GM12878 (cell line): Measurements from ENCODE around the gene POLR2L. TPM values are rescaled to one million over a fixed set of nuclear protein-coding genes. Genes with fewer than 3 reads are reported as not detected.

Experiments used
- ATAC-seq: fragments of 200-7000 bp; cut with Tn5 transposase; 3 replicates; pipeline ENCODE4 v1.9.1; 2020; ENCODE audit warnings: mild to moderate bottlenecking, moderate library complexity
- BruUV-seq: library from RNA; stranded (reverse); fragments of 400-500 nt; replicated peaks from 2 replicates; lab custom pipeline; 2021; lab: Mats Ljungman, UMichigan
- CTCF ChIA-PET: fragments of 300-600 bp; sonication (Branson Sonifier 250); formaldehyde crosslinking; extraction: SDS; loops from one replicate; lab custom pipeline; 2021; ENCODE audit warnings: inconsistent platforms; lab: Yijun Ruan, JAX
- POLR2A ChIA-PET: fragments of 350-600 bp; formaldehyde crosslinking; extraction: SDS; loops from one replicate; lab custom pipeline; 2021; ENCODE audit warnings: inconsistent platforms; lab: Charles Lee
- RAD21 ChIA-PET: fragments of 300-600 bp; sonication (Branson Sonifier 250); formaldehyde crosslinking; loops from one replicate; lab custom pipeline; 2023; ENCODE audit warnings: antibody characterized with exemption; ENCODE audit not compliant: unreplicated experiment; lab: Charles Lee
- SMC1A ChIA-PET: fragments of 300-600 bp; sonication (Branson Sonifier 250); formaldehyde crosslinking; loops from one replicate; lab custom pipeline; 2023; ENCODE audit not compliant: unreplicated experiment, uncharacterized antibody; lab: Charles Lee
- DNase-seq: peaks from one replicate; pipeline ENCODE4 v3.0.0-alpha.2; 2011; ENCODE audit warnings: low read depth, low spot score
- FAIRE-seq: peaks from 3 replicates; lab custom pipeline; 2011; peaks lifted over from hg19 to GRCh38; lab: Jason Lieb, UNC
- H2AFZ ChIP-seq: 2 replicates; pipeline ENCODE4 v1.6.0; 2011; ENCODE audit warnings: low read depth, low read length, control low read depth; ENCODE audit not compliant: control insufficient read depth
- H3K27ac ChIP-seq: 2 replicates; pipeline ENCODE4 v1.5.1; 2011; ENCODE audit warnings: control low read depth; ENCODE audit not compliant: control insufficient read depth, insufficient read depth
- H3K27me3 ChIP-seq, 2 experiments: replicated peaks in 1 of 2; 2 replicates each; pipeline versions ENCODE4 v1.6.0 to v1.6.1; 2011; ENCODE audit warnings: low read length in 1 of 2; ENCODE audit not compliant: control insufficient read depth in 2 of 2, insufficient read depth in 2 of 2
- H3K36me3 ChIP-seq, 2 experiments: 2 replicates each; pipeline ENCODE4 v1.5.1; 2011; ENCODE audit warnings: low read length in 1 of 2; ENCODE audit not compliant: control insufficient read depth in 2 of 2, insufficient read depth in 2 of 2
- H3K4me1 ChIP-seq: 2 replicates; pipeline ENCODE4 v1.6.1; 2011; ENCODE audit warnings: mild to moderate bottlenecking, low read length, moderate library complexity, mixed read lengths; ENCODE audit not compliant: control insufficient read depth, insufficient read depth
- H3K4me2 ChIP-seq: 2 replicates; pipeline ENCODE4 v1.6.0; 2011; ENCODE audit warnings: control low read depth; ENCODE audit not compliant: control insufficient read depth, insufficient read depth
- H3K4me3 ChIP-seq: fragments of 200-600 bp; sonication (generic); 2 replicates; pipeline ENCODE4 v1.5.1; 2016
- H3K79me2 ChIP-seq: 2 replicates; pipeline ENCODE4 v1.6.0; 2011; ENCODE audit warnings: low read length; ENCODE audit not compliant: control insufficient read depth, insufficient read depth
- H3K9ac ChIP-seq: 2 replicates; pipeline ENCODE4 v1.8.0; 2011; ENCODE audit warnings: low read length, control low read depth, mixed read lengths; ENCODE audit not compliant: control insufficient read depth, insufficient read depth
- H3K9me3 ChIP-seq: replicated peaks from 3 replicates; pipeline ENCODE4 v1.5.1; 2011; ENCODE audit warnings: mild to moderate bottlenecking, low read length; ENCODE audit not compliant: control insufficient read depth, insufficient read depth
- H4K20me1 ChIP-seq: 2 replicates; pipeline ENCODE4 v1.6.0; 2011; ENCODE audit not compliant: control insufficient read depth, insufficient read depth
- ASH2L ChIP-seq: fragments of 300-600, 200-600 bp; sonication (generic); IDR thresholded peaks from 2 replicates; pipeline ENCODE4 v1.6.1; 2017; ENCODE audit warnings: low read depth, mild to moderate bottlenecking, borderline replicate concordance
- CHD2 ChIP-seq: IDR thresholded peaks from 2 replicates; pipeline ENCODE4 v1.6.1; 2011; ENCODE audit warnings: low read depth, low read length, improper control_type of control experiment, borderline replicate concordance
- DPF2 ChIP-seq: fragments of 450-650 bp; IDR thresholded peaks from 2 replicates; pipeline ENCODE4 v1.6.1; 2017; ENCODE audit warnings: mild to moderate bottlenecking
- EGR1 ChIP-seq, 2 experiments: IDR thresholded peaks; 1 replicate in 1 of 2; 2 replicates in 1 of 2; pipeline ENCODE4 v1.6.1; 2011 to 2012; ENCODE audit warnings: low read depth in 2 of 2, low read length in 2 of 2, borderline replicate concordance in 1 of 2, mild to moderate bottlenecking in 1 of 2, moderate library complexity in 1 of 2
- EZH2 ChIP-seq: IDR thresholded peaks from 2 replicates; pipeline ENCODE4 v1.6.1; 2012; ENCODE audit warnings: low read depth, mild to moderate bottlenecking, control low read depth, inconsistent platforms, low read length, borderline replicate concordance; ENCODE audit not compliant: control insufficient read depth
- JUND ChIP-seq: IDR thresholded peaks from 2 replicates; pipeline ENCODE4 v1.6.1; 2012; ENCODE audit warnings: low read depth, mild to moderate bottlenecking, low read length, improper control_type of control experiment, moderate library complexity
- LARP7 ChIP-seq: fragments of 450-650 bp; IDR thresholded peaks from 2 replicates; pipeline ENCODE4 v1.6.1; 2017; ENCODE audit warnings: mild to moderate bottlenecking
- MEF2B ChIP-seq: fragments of 450-650 bp; IDR thresholded peaks from 2 replicates; pipeline ENCODE4 v1.6.1; 2018; ENCODE audit warnings: mild to moderate bottlenecking, moderate library complexity; ENCODE audit not compliant: partially characterized antibody, poor library complexity, severe bottlenecking
- PKNOX1 ChIP-seq: fragments of 450-650 bp; IDR thresholded peaks from 2 replicates; pipeline ENCODE4 v1.6.1; 2016; ENCODE audit warnings: mild to moderate bottlenecking
- RUNX3 ChIP-seq: IDR thresholded peaks from 2 replicates; pipeline ENCODE4 v1.6.1; 2012; ENCODE audit warnings: low read length, inconsistent platforms
- ZNF24 ChIP-seq: fragments of 450-650 bp; IDR thresholded peaks from 2 replicates; pipeline ENCODE4 v1.6.1; 2017; ENCODE audit warnings: antibody characterized with exemption, mild to moderate bottlenecking
- ZSCAN29 ChIP-seq: fragments of 450-650 bp; IDR thresholded peaks from 2 replicates; pipeline ENCODE4 v1.6.1; 2017; ENCODE audit warnings: mild to moderate bottlenecking, moderate library complexity
- WGBS: methylation state at CpG from one replicate; pipeline ENCODE4 v1.1.6; 2016; ENCODE audit warnings: low lambda C conversion rate; ENCODE audit not compliant: insufficient replicate concordance, insufficient coverage; ENCODE audit errors: missing lambda C conversion rate; 5-methylcytosine and 5-hydroxymethylcytosine counted together
- in situ Hi-C: fragments of 300-500 bp; cut with MboI; formaldehyde crosslinking; loops from 9 replicates; pipeline ENCODE4 v1.14.3; 2018; ENCODE audit warnings: mixed read lengths
- intact Hi-C: fragments of 100-400 bp; cut with micrococcal nuclease; formaldehyde crosslinking; loops from one replicate; pipeline ENCODE4 v1.14.2; 2022; ENCODE audit not compliant: unreplicated experiment
- polyA plus RNA-seq, 11 experiments: library from polyadenylated mRNA; depleted of rRNA in 4 of 11; unstranded in 6 of 11; stranded (reverse) in 5 of 11; fragments of >200 nt; fragmentation: Nextera tagmentation in 4 of 11; fragmentation: Illumina TruSeq in 1 of 11; extraction: Ambion mirVana in 4 of 11; extraction: Trizol in 1 of 11; gene quantifications; 1 replicate in 1 of 11; 2 replicates in 10 of 11; pipeline versions ENCODE4 v1.2.1 to v1.2.3, GENCODE V29; 2011 to 2016; ENCODE audit warnings: inconsistent platforms in 2 of 11, missing spikeins in 2 of 11, low read depth in 1 of 11
- total RNA-seq, 4 experiments: library from RNA; depleted of rRNA in 3 of 4; stranded (reverse); fragments of >200 nt in 3 of 4; fragmentation: Illumina TruSeq in 1 of 4; extraction: Trizol in 1 of 4; gene quantifications; 2 replicates each; pipeline versions ENCODE4 v1.2.1 to v1.2.3, GENCODE V29; 2013 to 2021
- TF ChIP-seq, protein P1 (sequence below): fragments of 450-650 bp; IDR thresholded peaks from 2 replicates; pipeline ENCODE4 v1.6.1; 2017; ENCODE audit warnings: borderline replicate concordance
- TF ChIP-seq, protein P2 (sequence below): fragments of 450-650 bp; formaldehyde crosslinking; IDR thresholded peaks from 2 replicates; pipeline ENCODE4 v1.4.0; 2022; ENCODE audit warnings: mild to moderate bottlenecking, moderate library complexity

POLR2L gene
- total and polyA plus RNA-seq, 10 of the 15 experiments (the other 5 are each of a cell fraction or from before 2014, with no cell fraction given) = 23.1 to 497 (median 125) TPM

DNA sequence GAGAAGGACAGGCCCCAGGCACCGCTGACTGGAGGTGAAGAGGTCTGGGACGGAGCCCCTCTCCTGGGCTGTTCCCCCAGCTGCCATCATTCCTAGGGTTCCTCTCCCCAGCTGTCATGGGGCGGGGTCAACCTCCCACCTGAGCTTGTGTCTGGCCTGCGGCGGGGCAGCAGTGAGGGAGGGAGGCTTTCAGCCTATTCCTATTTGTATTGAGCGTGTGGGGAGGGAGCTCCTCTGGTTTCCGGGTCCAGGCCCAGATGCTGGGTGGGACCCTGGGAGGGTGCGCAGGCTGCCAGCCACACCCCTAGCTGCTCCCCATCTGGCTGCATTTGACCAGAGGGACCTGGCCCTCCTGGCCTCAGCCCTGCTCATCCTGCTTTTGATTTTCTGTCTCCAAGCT lies 14.1 kb upstream of the POLR2L start (continued):
- no peak for TF ChIP-seq PKNOX1
- TF ChIP-seq ASH2L = no peak
- no peak for TF ChIP-seq CHD2
- TF ChIP-seq ZSCAN29 = no peak
- no peak for TF ChIP-seq ZNF24
- TF ChIP-seq EZH2 = no peak
- no peak for TF ChIP-seq LARP7

GRCh38 chr11:855796-856195 lies 13.5 kb upstream of the POLR2L start:
- Histone ChIP-seq H2AFZ (no peak overlapping the region), H3K27me3 (no peaks in the 10 kb centered on the region), H3K4me3 (no peak overlapping the region), H3K27ac (no peak overlapping the region), H4K20me1 (no peaks in the 10 kb centered on the region), H3K9ac (no peak overlapping the region), H3K79me2 (no peaks in the 10 kb centered on the region), H3K4me1 (no peaks in the 10 kb centered on the region), H3K9me3 (no peaks in the 10 kb centered on the region), H3K36me3 (no peaks in the 10 kb centered on the region), H3K4me2 (no peak overlapping the region)
- POLR2A ChIA-PET = interaction anchor here (0.6 kb wide), 1 partner anchor 209 kb away, joined by 4 read pairs; no protein-coding TSS in a partner anchor
- DNase-seq (no peak), FAIRE-seq (no peak), ATAC-seq (no peak)
- 14% methylated on average over 12 of the region's 12 CpGs for WGBS
- in situ Hi-C loops (no loop called here), intact Hi-C loops (no loop called here)
- RAD21 ChIA-PET = no interaction called here
- TF ChIP-seq MEF2B (no peak), DPF2 (no peak), EGR1 (IDR thresholded peaks at IDR 0.05; ENCODE audit: borderline replicate concordance in 1 of 2, low read depth in 2 of 2, low read length in 2 of 2) (no peak), JUND (no peak), RUNX3 (no peak)
- TF ChIP-seq, protein P1, sequence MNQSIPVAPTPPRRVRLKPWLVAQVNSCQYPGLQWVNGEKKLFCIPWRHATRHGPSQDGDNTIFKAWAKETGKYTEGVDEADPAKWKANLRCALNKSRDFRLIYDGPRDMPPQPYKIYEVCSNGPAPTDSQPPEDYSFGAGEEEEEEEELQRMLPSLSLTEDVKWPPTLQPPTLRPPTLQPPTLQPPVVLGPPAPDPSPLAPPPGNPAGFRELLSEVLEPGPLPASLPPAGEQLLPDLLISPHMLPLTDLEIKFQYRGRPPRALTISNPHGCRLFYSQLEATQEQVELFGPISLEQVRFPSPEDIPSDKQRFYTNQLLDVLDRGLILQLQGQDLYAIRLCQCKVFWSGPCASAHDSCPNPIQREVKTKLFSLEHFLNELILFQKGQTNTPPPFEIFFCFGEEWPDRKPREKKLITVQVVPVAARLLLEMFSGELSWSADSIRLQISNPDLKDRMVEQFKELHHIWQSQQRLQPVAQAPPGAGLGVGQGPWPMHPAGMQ = no peak
- TF ChIP-seq, protein P2, sequence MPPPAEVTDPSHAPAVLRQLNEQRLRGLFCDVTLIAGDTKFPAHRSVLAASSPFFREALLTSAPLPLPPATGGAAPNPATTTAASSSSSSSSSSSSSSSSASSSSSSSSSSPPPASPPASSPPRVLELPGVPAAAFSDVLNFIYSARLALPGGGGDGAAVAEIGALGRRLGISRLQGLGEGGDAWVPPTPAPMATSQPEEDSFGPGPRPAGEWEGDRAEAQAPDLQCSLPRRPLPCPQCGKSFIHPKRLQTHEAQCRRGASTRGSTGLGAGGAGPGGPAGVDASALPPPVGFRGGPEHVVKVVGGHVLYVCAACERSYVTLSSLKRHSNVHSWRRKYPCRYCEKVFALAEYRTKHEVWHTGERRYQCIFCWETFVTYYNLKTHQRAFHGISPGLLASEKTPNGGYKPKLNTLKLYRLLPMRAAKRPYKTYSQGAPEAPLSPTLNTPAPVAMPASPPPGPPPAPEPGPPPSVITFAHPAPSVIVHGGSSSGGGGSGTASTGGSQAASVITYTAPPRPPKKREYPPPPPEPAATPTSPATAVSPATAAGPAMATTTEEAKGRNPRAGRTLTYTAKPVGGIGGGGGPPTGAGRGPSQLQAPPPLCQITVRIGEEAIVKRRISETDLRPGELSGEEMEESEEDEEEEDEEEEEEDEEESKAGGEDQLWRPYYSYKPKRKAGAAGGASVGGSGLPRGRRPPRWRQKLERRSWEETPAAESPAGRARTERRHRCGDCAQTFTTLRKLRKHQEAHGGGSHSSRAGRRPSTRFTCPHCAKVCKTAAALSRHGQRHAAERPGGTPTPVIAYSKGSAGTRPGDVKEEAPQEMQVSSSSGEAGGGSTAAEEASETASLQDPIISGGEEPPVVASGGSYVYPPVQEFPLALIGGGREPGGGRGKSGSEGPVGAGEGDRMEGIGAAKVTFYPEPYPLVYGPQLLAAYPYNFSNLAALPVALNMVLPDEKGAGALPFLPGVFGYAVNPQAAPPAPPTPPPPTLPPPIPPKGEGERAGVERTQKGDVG (CRISPR knock-in tag) = no peak
- no TSS peak for BruUV-seq
- SMC1A ChIA-PET = no interaction called here
- CTCF ChIA-PET = no interaction called here
